ENCODE data around the gene LAMC2.

- TF ChIP-seq EZH2 (IDR thresholded peaks at IDR 0.05; ENCODE audit: low read length, missing control alignments) (no peak), CTCF (conservative IDR thresholded peaks at IDR 0.05 in 1 of 2, IDR thresholded peaks at IDR 0.05 in 1 of 2; ENCODE audit: low read depth in 1 of 2, low read length in 2 of 2) (no peak)
Observed at GRCh38 chr1:183240526-183240825, 54.4 kb downstream of the LAMC2 start.
